Keratinocyte (primary cell): Measurements from ENCODE around the gene VKORC1.

Experiments
- EZH2 ChIP-seq: IDR thresholded peaks from one replicate; pipeline ENCODE4 v1.6.1; 2012; ENCODE audit warnings: inconsistent platforms, mild to moderate bottlenecking, low read length, moderate library complexity
- TF ChIP-seq, protein P1 (sequence below), 3 experiments: IDR thresholded peaks in 1 of 3; conservative IDR thresholded peaks in 1 of 3; optimal IDR thresholded peaks in 1 of 3; 2 replicates in 2 of 3; 3 replicates in 1 of 3; pipeline versions ENCODE3 to v1.5.1; 2011; ENCODE audit warnings: low read length in 3 of 3, mild to moderate bottlenecking in 3 of 3, moderate library complexity in 2 of 3, control low read depth in 1 of 3, inconsistent platforms in 1 of 3; ENCODE audit not compliant: insufficient read depth in 2 of 3; ENCODE audit errors: extremely low read depth in 1 of 3

DNA sequence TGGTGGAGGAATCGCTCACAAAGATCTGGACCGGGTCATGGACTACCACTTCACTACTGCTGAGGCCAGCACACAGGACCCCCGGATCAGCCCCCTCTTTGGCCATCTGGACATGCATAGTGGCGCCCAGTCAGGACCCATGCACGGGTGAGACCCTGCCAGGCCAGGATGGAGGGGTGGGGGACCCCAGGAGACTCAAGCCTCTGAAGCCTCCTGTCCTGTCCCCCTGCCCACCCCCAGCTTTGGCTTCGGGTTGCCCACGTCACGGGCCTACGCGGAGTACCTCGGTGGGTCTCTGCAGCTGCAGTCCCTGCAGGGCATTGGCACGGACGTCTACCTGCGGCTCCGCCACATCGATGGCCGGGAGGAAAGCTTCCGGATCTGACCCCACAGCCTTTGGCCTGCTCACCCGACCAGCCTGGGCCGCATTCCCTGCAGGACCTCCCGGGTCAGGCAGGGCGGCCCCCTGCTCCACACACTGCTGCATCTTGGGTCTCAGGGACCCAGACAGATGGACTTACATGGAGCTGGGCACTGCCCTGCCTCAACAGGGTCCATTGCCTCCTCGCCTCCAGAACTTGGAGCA is 17.4 kb upstream of the VKORC1 start:
- TF ChIP-seq, protein P1, sequence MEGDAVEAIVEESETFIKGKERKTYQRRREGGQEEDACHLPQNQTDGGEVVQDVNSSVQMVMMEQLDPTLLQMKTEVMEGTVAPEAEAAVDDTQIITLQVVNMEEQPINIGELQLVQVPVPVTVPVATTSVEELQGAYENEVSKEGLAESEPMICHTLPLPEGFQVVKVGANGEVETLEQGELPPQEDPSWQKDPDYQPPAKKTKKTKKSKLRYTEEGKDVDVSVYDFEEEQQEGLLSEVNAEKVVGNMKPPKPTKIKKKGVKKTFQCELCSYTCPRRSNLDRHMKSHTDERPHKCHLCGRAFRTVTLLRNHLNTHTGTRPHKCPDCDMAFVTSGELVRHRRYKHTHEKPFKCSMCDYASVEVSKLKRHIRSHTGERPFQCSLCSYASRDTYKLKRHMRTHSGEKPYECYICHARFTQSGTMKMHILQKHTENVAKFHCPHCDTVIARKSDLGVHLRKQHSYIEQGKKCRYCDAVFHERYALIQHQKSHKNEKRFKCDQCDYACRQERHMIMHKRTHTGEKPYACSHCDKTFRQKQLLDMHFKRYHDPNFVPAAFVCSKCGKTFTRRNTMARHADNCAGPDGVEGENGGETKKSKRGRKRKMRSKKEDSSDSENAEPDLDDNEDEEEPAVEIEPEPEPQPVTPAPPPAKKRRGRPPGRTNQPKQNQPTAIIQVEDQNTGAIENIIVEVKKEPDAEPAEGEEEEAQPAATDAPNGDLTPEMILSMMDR (optimal IDR thresholded peaks at IDR 0.05 in 1 of 3, IDR thresholded peaks at IDR 0.05 in 1 of 3, conservative IDR thresholded peaks at IDR 0.05 in 1 of 3; ENCODE audit: extremely low read depth in 1 of 3, insufficient read depth in 2 of 3, low read length in 3 of 3), result no peak
- no peak for TF ChIP-seq EZH2
